ENCODE data around the gene KRTAP4-6. TPM values are rescaled to one million over a fixed set of nuclear protein-coding genes. Genes with fewer than 3 reads are reported as not detected.
"Not testable (repeated sequence)": the region's sequence is repeated elsewhere in the genome, so short reads cannot be mapped to it uniquely, and the experiment has no call there.

The KRTAP4-6 gene
- total and polyA plus RNA-seq, 2 of the 8 experiments (the other 6 are each of a cell fraction or from before 2014, with no cell fraction given): not detected

DNA sequence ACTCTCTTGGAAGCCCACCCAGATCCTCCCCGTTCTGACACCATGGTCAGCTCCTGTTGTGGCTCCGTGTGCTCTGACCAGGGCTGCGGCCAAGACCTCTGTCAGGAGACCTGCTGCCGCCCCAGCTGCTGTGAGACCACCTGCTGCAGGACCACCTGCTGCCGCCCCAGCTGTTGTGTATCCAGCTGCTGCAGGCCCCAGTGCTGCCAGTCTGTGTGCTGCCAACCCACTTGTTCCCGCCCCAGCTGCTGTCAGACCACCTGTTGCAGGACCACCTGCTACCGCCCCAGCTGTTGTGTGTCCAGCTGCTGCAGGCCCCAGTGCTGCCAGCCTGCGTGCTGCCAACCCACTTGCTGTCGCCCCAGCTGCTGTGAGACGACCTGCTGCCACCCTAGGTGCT, 35.0 kb downstream of the KRTAP4-6 start, which contains the start of gene KRTAP4-9:
Gene KRTAP4-9 (plus strand): TSS at position 43 of the 400 bp plus-strand sequence. CDS start 0 bp downstream, at position 43.
- H3K4me3 ChIP-seq (ENCODE audit: extremely low read depth in 1 of 4, insufficient read depth in 2 of 4, low read depth in 3 of 4, low read length in 4 of 4); H2BK20ac ChIP-seq (ENCODE audit: low read length); H3K27ac ChIP-seq (ENCODE audit: low read depth, low read length); H3K23ac ChIP-seq (ENCODE audit: insufficient read length); H2BK12ac ChIP-seq (ENCODE audit: low read depth, low read length); H3K9ac ChIP-seq (replicated peaks in 1 of 4; ENCODE audit: extremely low read depth in 1 of 4, low read depth in 3 of 4, low read length in 3 of 4); FAIRE-seq; H3K14ac ChIP-seq (ENCODE audit: insufficient read length); H4K8ac ChIP-seq (ENCODE audit: extremely low read depth, insufficient read depth, low read length); H3K18ac ChIP-seq (ENCODE audit: extremely low read depth, low read length); H3K27me3 ChIP-seq (replicated peaks in 1 of 4; ENCODE audit: control insufficient read depth in 3 of 4, extremely low read depth in 1 of 4, insufficient read depth in 3 of 4, low read length in 3 of 4); H3K79me1 ChIP-seq (ENCODE audit: low read depth, low read length); H4K20me1 ChIP-seq (replicated peaks in 1 of 2; ENCODE audit: control insufficient read depth in 1 of 2, insufficient read depth in 2 of 2, low read length in 2 of 2); H3K9me3 ChIP-seq (ENCODE audit: insufficient read depth in 2 of 2, low read depth in 1 of 2, low read length in 1 of 2); POLR2A ChIA-PET (ENCODE audit: partially characterized antibody); DNase-seq (ENCODE audit: low read depth in 1 of 2, low spot score in 2 of 2); H2BK15ac ChIP-seq (ENCODE audit: low read length); H2AFZ ChIP-seq (ENCODE audit: low read length); H3K79me2 ChIP-seq (ENCODE audit: control insufficient read depth in 1 of 2, insufficient read depth in 2 of 2, low read length in 2 of 2); H3K56ac ChIP-seq (replicated peaks; ENCODE audit: insufficient read length, low read depth, low read length); H4K91ac ChIP-seq (replicated peaks; ENCODE audit: insufficient read length, low read length); H4K5ac ChIP-seq (ENCODE audit: insufficient read length, low read depth, low read length); H3K4me2 ChIP-seq (ENCODE audit: insufficient read depth in 1 of 2, low read depth in 2 of 2, low read length in 2 of 2); H2AK5ac ChIP-seq (ENCODE audit: low read depth, low read length); H2BK5ac ChIP-seq (ENCODE audit: low read depth, low read length); H3K4me1 ChIP-seq (replicated peaks in 1 of 4; ENCODE audit: control insufficient read depth in 3 of 4, insufficient read depth in 4 of 4, low read length in 3 of 4); H3K23me2 ChIP-seq (ENCODE audit: low read depth, low read length); H3K36me3 ChIP-seq (ENCODE audit: control insufficient read depth in 2 of 4, insufficient read depth in 4 of 4, low read length in 3 of 4); CTCF ChIA-PET (ENCODE audit: partially characterized antibody); H2BK120ac ChIP-seq (replicated peaks; ENCODE audit: low read depth, low read length); H3K4ac ChIP-seq (replicated peaks; ENCODE audit: insufficient read length, low read depth, low read length): not testable (repeated sequence)
- WGBS, 2 experiments (ENCODE audit: extremely low coverage in 1 of 2, insufficient coverage in 1 of 2, insufficient read length in 1 of 2, insufficient replicate concordance in 2 of 2, low coverage in 1 of 2, low lambda C conversion rate in 2 of 2, missing lambda C conversion rate in 1 of 2): 78% methylated on average over 7 of the region's 10 CpGs; no CpG with 5 or more reads in 1 of the 2 experiments

DNA sequence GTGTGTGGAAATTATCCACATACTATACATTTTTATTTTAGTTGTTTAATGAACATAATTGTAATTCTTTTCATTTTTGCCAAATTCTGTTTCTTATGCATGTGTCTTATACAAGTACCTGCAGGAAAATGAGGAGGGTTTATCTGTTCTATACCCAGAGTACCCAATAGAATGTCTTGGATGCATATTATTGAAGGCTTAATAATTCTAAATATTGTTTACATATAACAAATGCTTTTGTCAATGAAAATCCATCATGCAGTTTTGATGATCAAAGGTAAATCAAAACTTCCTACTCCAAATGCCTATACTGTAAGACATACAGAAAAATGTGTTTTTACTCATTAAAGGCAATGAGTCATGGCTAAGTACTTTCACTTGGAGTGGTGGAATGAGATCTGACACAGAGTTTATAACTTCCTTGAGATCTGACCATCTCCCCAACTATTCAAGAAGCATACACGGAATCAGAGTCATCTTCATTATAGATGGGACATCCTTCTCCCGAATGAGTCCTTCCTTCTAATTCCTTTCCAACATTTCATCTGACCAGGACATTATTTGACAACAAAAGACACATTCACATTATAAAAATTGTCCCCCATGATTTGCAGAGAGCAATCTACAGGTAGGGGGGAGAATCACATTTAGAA, 35.8 kb downstream of the KRTAP4-6 start:
- H3K79me1 ChIP-seq (ENCODE audit: low read depth, low read length); H2AK5ac ChIP-seq (ENCODE audit: low read depth, low read length); H2AFZ ChIP-seq (ENCODE audit: low read length); H2BK12ac ChIP-seq (ENCODE audit: low read depth, low read length); H3K27me3 ChIP-seq (replicated peaks in 1 of 4; ENCODE audit: control insufficient read depth in 3 of 4, extremely low read depth in 1 of 4, insufficient read depth in 3 of 4, low read length in 3 of 4); H3K4me2 ChIP-seq (ENCODE audit: insufficient read depth in 1 of 2, low read depth in 2 of 2, low read length in 2 of 2); H4K91ac ChIP-seq (replicated peaks; ENCODE audit: insufficient read length, low read length); H2BK120ac ChIP-seq (replicated peaks; ENCODE audit: low read depth, low read length); H3K4me1 ChIP-seq (replicated peaks in 1 of 4; ENCODE audit: control insufficient read depth in 3 of 4, insufficient read depth in 4 of 4, low read length in 3 of 4); H3K18ac ChIP-seq (ENCODE audit: extremely low read depth, low read length); H3K4me3 ChIP-seq (ENCODE audit: extremely low read depth in 1 of 4, insufficient read depth in 2 of 4, low read depth in 3 of 4, low read length in 4 of 4); CTCF ChIA-PET (ENCODE audit: partially characterized antibody); H3K27ac ChIP-seq (ENCODE audit: low read depth, low read length); FAIRE-seq; DNase-seq (ENCODE audit: low read depth in 1 of 2, low spot score in 2 of 2); H2BK20ac ChIP-seq (ENCODE audit: low read length); H3K4ac ChIP-seq (replicated peaks; ENCODE audit: insufficient read length, low read depth, low read length); H3K56ac ChIP-seq (replicated peaks; ENCODE audit: insufficient read length, low read depth, low read length); H3K79me2 ChIP-seq (ENCODE audit: control insufficient read depth in 1 of 2, insufficient read depth in 2 of 2, low read length in 2 of 2); H4K8ac ChIP-seq (ENCODE audit: extremely low read depth, insufficient read depth, low read length); H3K9me3 ChIP-seq (ENCODE audit: insufficient read depth in 2 of 2, low read depth in 1 of 2, low read length in 1 of 2); H2BK5ac ChIP-seq (ENCODE audit: low read depth, low read length); H3K23me2 ChIP-seq (ENCODE audit: low read depth, low read length); H3K9ac ChIP-seq (replicated peaks in 1 of 4; ENCODE audit: extremely low read depth in 1 of 4, low read depth in 3 of 4, low read length in 3 of 4); H4K20me1 ChIP-seq (replicated peaks in 1 of 2; ENCODE audit: control insufficient read depth in 1 of 2, insufficient read depth in 2 of 2, low read length in 2 of 2); H3K14ac ChIP-seq (ENCODE audit: insufficient read length); H4K5ac ChIP-seq (ENCODE audit: insufficient read length, low read depth, low read length); POLR2A ChIA-PET (ENCODE audit: partially characterized antibody); H2BK15ac ChIP-seq (ENCODE audit: low read length); H3K36me3 ChIP-seq (ENCODE audit: control insufficient read depth in 2 of 4, insufficient read depth in 4 of 4, low read length in 3 of 4); H3K23ac ChIP-seq (ENCODE audit: insufficient read length): not testable (repeated sequence)
- 93% methylated on average over 2 of the region's 2 CpGs; no CpG with 5 or more reads in 1 of the 2 experiments for WGBS, 2 experiments (ENCODE audit: extremely low coverage in 1 of 2, insufficient coverage in 1 of 2, insufficient read length in 1 of 2, insufficient replicate concordance in 2 of 2, low coverage in 1 of 2, low lambda C conversion rate in 2 of 2, missing lambda C conversion rate in 1 of 2)

Measured in H1 (cell line).